ENCODE data around the gene C10orf67.

C10orf67 gene

GRCh38 chr10:23198940-23199767, 145.4 kb downstream of the C10orf67 start:
- TF ChIP-seq CTCF (IDR thresholded peaks at IDR 0.05; ENCODE audit: control insufficient read depth, insufficient read depth, low read depth, low read length, missing control alignments) = no peak
- no peak overlapping the region for H3K4me3 ChIP-seq (ENCODE audit: control insufficient read depth, low read depth, low read length)

GRCh38 chr10:23198610-23198939, 146.0 kb downstream of the C10orf67 start:
- DNase-seq (ENCODE audit: low read depth) = no peak
- H3K4me3 ChIP-seq (ENCODE audit: control insufficient read depth, low read depth, low read length) = no peak overlapping the region
- no peak for TF ChIP-seq CTCF (IDR thresholded peaks at IDR 0.05; ENCODE audit: control insufficient read depth, insufficient read depth, low read depth, low read length, missing control alignments)

More at GRCh38 chr10:23198940-23199767, 145.4 kb downstream of the C10orf67 start:
- no peak for DNase-seq (ENCODE audit: low read depth)

GRCh38 chr10:23197416-23197861, 147.2 kb downstream of the C10orf67 start:
- no peak overlapping the region for H3K4me3 ChIP-seq (ENCODE audit: control insufficient read depth, low read depth, low read length)
- DNase-seq (ENCODE audit: low read depth) = no peak

GRCh38 chr10:23196915-23197314, 147.7 kb downstream of the C10orf67 start:
- H3K4me3 ChIP-seq (ENCODE audit: control insufficient read depth, low read depth, low read length) = no peak overlapping the region
- TF ChIP-seq CTCF (IDR thresholded peaks at IDR 0.05; ENCODE audit: control insufficient read depth, insufficient read depth, low read depth, low read length, missing control alignments) = no peak
- DNase-seq (ENCODE audit: low read depth) = no peak

More at GRCh38 chr10:23197416-23197861, 147.2 kb downstream of the C10orf67 start:
- no peak for TF ChIP-seq CTCF (IDR thresholded peaks at IDR 0.05; ENCODE audit: control insufficient read depth, insufficient read depth, low read depth, low read length, missing control alignments)

- no peak overlapping the region for H3K4me3 ChIP-seq (ENCODE audit: control insufficient read depth, low read depth, low read length)
- TF ChIP-seq CTCF (IDR thresholded peaks at IDR 0.05; ENCODE audit: control insufficient read depth, insufficient read depth, low read depth, low read length, missing control alignments) = no peak
- DNase-seq (ENCODE audit: low read depth) = no peak
Measured at GRCh38 chr10:23195846-23196600, 148.6 kb downstream of the C10orf67 start.

GRCh38 chr10:23194966-23195845, 149.4 kb downstream of the C10orf67 start:
- H3K4me3 ChIP-seq (ENCODE audit: control insufficient read depth, low read depth, low read length) = no peak overlapping the region
- DNase-seq (ENCODE audit: low read depth) = no peak
- TF ChIP-seq CTCF (IDR thresholded peaks at IDR 0.05; ENCODE audit: control insufficient read depth, insufficient read depth, low read depth, low read length, missing control alignments) = no peak
